GM18867 (cell line): ENCODE data around the gene KRTAP10-6.
"Not testable (repeated sequence)": the region's sequence is repeated elsewhere in the genome, so short reads cannot be mapped to it uniquely, and the experiment has no call there.

ENCODE experiments used
- ATAC-seq: cut with Tn5 transposase; IDR thresholded peaks from one replicate; pipeline ENCODE4 v1.9.1; 2021; ENCODE audit warnings: mild to moderate bottlenecking, moderate library complexity; ENCODE audit not compliant: unreplicated experiment

The KRTAP10-6 gene

DNA sequence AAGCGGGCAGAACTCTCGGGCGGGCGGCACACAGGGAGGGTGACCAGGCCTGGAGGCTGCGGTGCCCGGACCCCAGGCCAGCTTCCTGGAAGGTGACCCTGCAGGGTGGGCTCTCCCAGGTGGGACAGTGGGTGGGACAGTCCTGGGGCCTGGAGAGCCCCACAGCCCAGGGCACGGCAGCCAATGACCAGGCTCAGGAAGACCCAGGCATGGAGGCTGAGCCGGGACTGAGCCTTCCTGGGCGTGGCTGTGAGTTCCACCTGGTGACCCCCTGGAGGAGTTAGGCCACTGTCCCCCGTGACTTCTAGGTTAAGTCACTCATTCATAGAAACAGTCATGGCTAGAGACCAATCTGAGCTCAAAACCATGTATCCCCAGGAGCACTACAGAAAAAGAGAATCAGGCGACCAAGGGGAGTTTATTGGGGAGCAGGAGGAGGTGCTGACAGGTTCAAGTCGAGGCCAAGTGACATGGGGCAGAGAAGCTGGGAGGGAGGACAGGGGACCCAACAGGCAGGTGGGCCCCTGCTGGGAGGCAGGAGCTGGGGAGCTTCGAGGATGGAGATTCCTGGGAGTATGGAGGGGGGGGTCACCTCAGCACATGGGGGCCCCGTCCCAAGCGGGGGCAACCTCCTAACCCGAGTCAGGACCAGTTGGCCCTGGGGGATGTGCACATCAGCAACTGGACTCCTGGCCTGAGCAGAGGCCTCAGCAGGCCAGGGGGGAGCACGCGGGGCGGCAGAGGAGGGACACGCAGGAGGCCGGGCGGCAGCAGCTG is 13.1 kb downstream of the KRTAP10-6 start:
- ATAC-seq, result no peak

DNA sequence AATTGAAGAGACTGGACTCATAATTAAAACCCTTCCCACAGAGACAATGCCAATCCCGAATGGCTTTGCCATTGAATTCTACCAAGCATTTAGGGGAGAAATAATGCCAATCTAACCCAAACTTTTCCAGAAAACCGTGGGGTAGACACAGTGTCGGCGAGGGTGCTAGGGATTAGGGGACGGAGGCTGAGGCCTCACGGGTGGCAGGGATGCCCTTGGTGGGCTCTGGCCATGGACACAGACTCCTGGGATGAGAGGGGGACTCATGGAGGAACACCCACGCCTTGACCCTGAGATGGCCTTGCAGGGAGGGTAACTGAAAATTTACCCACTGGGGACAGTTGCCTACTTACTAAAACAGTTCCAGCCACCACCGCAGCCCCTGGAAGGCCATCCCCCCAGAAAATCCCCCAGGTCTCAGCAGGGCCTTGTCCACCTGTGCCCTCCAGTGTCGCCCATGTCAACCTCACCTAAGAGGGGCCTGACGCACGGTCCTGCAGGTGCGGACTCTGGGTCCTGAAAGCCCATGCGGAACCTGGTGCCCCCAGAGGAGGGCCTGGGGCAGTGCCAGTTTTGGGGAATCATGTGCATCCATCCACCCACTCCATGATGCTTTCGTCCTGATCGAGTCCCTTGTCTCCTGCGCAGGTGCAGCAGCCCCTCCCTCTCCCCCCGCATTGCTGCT is 13.8 kb downstream of the KRTAP10-6 start:
- no peak for ATAC-seq

DNA sequence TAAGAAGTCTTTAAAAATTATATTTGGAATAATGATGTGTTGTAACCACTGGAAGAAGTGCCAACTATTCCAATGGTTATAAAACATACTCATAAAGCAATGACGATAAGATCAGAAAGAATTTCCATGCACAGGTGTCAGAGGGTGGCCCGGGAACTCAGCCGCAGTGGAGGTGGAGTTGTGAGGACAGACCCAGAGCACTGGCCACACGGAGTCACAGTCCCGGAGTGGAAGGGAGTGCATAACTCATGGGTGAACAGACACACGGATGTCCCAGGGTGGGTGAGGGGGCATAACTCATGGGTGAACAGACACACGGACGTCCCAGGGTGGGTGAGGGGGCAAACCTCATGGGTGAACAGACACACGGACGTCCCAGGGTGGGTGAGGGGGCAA is 16.3 kb downstream of the KRTAP10-6 start:
- no peak for ATAC-seq

DNA sequence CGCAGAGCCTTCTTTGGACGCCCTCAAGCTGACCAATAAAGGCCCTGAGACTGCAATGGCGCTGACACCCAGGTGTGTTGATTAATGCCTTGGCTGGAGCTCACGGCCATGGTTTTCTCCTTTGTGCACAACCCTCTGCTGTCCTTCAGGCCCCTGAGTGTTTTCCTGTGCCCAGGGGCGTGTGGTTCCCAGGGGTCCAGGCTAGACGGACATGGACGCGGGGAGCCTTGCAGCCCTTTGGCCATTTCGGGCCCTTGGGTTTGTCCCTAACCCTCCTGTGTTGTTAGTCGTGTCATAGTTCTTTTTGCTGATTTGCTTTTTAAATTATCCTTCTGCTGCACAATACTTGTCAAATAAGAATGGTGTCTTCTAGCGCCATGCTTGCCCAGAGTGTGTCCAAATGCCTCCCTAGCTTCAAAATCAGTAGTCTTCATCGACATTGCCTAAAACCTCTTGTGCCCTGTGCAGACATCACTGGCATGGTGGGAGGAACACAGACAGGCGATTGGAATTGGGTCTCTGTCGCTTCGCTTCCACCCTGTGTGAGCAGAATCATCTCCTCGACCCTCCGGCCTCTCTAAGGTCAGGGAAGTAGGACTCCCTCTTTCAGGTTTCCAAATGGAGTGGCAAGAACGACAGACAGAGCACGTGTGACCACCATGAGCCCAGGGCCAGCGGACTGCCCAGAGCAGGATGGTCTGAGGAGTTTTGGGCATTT is 16.8 kb downstream of the KRTAP10-6 start:
- no peak for ATAC-seq

DNA sequence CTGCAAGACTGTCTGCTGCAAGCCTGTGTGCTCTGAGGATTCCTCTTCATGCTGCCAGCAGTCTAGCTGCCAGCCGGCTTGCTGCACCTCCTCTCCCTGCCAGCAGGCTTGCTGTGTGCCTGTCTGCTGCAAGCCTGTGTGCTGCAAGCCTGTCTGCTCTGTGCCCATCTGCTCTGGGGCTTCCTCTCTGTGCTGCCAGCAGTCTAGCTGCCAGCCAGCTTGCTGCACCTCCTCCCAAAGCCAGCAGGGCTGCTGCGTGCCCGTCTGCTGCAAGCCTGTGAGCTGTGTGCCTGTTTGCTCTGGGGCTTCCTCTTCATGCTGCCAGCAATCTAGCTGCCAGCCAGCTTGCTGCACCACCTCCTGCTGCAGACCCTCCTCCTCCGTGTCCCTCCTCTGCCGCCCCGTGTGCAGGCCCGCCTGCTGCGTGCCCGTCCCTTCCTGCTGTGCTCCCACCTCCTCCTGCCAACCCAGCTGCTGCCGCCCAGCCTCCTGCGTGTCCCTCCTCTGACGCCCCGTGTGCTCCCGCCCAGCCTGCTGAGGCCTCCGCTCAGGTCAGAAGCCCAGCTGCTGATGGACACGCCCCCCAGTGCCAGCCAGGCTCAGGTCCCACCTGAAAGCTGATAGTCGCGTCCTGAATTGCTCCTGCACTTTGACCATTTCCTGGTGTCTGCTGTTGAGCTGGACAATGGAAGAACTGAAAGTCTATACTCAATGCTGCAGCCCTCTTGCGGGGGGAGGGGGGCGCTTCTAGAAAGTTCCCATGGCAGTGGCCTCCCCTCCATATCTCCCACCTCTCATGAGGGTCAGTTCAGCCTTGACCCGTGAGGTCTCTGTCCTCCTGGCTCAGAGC is 17.6 kb downstream of the KRTAP10-6 start:
- ATAC-seq, result no peak

DNA sequence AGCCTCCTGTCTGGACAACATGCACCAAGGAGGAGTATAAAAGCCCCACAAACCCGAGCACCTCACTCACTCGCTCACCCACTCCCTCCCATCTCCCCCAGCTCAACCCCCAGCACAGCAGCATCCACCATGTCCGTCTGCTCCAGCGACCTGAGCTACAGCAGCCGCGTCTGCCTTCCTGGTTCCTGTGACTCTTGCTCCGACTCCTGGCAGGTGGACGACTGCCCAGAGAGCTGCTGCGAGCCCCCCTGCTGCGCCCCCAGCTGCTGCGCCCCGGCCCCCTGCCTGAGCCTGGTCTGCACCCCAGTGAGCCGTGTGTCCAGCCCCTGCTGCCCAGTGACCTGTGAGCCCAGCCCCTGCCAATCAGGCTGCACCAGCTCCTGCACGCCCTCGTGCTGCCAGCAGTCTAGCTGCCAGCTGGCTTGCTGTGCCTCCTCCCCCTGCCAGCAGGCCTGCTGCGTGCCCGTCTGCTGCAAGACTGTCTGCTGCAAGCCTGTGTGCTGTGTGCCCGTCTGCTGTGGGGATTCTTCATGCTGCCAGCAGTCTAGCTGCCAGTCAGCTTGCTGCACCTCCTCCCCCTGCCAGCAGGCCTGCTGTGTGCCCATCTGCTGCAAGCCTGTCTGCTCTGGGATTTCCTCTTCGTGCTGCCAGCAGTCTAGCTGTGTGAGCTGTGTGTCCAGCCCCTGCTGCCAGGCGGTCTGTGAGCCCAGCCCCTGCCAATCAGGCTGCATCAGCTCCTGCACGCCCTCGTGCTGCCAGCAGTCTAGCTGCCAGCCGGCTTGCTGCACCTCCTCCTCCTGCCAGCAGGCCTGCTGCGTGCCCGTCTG is 18.5 kb downstream of the KRTAP10-6 start, which contains the start of gene KRTAP10-4:
KRTAP10-4 (plus strand) TSS at position 100 of the 827 bp plus-strand sequence; CDS start at position 130, 30 bp downstream.
- ATAC-seq, result not testable (repeated sequence)

DNA sequence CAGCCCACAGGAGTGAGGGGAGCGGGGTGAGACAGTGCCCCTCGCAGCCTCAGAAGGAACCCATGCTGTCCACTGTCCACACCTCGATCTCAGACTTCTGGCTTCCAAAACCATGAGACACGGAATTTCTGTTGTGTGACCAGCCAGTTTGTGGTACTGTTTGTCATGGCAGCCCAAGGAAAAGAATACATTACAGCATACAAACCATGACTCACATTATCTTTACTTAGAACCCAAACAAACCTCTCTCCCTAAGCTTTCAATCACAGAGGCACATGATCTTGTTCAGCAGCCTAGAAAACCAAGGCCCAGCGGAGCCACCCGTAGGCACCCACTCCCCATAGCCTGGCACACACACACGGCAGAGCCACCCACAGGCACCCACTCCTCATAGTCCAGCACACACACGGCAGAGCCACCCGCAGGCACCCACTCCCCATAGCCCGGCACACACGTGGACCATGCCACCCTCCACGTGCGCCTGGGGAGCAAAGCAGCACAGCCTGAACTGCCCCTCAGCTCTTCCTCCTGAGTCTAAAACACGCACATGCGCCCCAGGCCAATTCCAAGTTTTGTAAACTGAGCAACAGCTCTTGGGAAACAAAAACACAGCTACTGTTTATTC is 19.2 kb downstream of the KRTAP10-6 start:
- no peak for ATAC-seq

DNA sequence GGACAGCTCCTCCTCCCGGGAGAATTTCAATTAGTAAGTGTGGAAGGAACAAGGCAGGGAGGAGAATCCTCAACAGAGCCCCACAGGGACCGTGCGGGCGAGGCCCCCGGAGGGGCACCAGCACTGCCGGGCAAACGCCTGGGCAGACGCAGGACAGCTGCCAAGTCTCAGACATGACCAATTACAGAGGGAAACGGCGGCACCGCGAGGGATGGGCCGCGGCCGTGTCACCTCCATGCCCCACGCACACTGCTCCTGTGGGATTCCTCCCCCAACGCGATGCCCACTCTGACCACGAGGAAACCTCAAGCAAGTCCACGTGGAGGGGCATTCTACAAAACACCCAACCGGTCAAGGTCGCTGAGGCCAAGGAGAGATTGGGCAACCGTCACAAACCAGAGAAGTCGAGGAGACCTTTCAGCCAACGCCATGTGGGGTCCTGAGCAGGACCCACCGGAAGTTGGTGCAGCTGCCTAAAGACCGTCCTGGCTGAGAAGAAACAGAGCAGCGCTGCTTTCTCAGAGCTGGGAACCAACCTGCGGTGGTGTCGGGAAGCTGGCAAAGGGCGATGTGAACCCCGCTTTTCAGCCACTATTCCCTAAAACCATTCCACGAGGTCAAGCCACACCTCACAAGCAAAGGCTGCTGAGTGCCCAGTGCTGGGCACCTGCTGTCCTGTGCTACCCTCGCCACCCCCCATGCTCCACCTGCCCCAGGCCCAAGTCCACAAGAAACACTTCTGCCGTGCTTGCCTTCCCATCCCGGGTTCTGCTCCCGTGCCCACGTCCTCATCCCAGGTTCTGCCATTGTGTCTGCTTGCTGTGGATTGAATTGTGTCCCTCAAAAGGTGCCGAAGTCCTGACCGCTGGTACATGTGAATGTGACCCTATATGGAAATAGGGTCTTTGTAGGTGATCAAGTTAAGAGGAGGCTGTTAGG is 20.2 kb downstream of the KRTAP10-6 start:
- ATAC-seq, result no peak

DNA sequence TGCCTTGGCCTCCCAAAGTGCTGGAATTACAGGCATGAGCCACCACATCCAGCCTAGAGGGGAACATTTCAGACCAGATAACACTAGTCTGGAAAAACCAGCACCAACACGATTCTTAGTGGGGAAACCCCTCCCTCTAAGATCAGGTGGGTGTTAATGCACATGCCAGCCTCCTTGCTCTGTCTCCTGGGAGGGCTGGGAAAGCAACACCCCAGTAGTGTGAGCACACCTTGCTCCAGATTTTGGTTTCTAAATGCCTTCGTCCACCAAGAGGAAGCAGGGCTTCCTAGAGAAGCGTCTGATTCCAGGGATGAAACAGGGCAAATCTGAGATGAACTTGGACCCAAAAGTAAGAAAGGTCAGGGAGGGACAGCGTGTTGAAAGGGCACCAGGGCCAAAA is 21.0 kb downstream of the KRTAP10-6 start:
- ATAC-seq, result no peak

DNA sequence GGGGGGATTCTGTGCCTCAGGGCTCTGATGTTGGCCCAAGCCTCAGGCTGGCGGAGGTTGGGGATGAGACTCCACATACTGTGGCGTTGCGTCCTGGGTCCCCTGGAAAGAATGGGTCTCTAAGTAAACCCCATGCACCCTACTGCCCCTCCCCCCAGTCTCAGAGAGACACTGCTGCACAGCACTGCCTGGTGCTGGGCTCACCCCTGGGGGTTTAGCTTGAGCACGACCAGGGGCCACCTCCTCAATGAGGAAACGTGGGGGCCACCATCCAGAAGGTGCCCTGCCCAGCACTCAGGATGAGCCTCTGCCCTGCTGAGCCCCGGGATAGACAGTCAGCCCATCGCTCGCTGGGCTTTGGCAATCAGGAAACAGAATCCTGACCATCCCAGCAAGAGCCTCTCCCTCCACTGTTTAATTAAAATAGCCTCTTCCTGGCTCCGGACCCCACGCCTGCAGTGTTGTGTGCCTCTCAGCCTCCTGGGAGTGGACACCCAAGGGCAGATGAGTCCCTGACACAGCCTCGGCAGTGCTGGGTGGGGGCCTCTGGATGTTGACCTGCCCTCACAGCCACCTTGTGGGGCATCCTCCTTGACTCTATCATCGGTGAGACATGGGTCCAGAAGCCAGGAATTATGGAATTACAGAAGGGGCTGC is 22.3 kb downstream of the KRTAP10-6 start:
- no peak for ATAC-seq

DNA sequence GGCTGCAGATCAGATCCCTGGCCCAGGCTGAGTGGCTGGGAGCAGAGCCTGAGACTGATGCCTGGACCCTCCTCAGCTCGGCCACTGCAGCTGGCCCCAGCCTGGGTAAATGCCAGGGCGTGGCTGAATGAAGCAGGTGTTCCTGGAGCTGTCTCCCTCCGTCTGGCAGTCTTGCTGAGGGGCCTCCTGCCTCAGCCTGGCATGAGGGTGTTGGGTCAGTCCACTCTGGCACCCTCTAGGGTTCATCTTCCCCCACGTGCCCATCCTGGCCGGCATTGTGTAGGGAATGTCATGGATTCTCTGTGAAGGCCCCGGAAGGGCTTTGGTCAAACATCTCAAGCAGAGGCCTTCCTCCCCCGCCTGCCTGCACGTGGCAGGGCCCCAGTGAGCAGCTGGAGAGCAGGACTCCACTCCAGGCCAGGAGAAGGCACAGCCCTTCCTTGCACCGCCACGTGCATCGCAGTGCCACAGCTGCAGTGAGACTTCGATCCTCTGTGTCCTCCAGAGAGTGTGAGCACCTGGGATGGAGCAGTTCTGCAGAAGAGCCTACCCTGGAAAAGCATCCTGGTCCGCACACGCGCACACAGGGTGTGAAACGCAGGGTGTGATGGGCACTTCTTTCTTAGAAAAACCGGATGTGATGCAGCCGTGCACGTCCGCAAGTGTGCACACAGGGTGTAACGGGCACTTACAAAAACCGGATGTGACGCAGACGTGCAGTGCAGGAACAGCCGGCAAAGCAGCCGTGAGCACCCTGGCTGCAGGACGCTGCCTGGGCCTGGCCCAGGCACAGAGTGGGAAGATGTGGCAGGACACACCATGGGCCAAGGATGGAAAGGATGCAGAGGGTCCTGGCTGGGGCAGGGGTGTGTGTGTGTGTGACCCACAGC is 23.4 kb downstream of the KRTAP10-6 start:
- no peak for ATAC-seq

DNA sequence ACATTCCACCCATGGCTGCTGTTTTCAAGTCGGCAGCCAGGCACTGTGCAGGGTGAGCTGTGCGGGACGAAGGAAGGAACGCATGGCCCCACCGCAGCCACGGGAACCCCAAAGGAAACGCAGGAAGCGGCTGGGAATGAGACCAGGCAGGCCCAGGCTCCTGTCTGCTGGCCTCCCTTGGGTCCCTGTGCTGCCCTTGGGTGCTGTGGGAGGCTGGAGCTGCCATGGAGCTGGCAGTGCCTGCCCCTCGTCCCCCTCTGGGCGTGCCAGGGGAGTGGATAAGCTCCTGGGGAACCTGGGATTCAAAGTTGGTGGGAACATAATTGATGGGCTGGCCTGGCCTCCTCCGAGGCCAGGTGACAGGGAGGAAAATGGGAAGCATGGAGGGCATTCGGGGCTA is 24.0 kb downstream of the KRTAP10-6 start:
- ATAC-seq, result no peak

DNA sequence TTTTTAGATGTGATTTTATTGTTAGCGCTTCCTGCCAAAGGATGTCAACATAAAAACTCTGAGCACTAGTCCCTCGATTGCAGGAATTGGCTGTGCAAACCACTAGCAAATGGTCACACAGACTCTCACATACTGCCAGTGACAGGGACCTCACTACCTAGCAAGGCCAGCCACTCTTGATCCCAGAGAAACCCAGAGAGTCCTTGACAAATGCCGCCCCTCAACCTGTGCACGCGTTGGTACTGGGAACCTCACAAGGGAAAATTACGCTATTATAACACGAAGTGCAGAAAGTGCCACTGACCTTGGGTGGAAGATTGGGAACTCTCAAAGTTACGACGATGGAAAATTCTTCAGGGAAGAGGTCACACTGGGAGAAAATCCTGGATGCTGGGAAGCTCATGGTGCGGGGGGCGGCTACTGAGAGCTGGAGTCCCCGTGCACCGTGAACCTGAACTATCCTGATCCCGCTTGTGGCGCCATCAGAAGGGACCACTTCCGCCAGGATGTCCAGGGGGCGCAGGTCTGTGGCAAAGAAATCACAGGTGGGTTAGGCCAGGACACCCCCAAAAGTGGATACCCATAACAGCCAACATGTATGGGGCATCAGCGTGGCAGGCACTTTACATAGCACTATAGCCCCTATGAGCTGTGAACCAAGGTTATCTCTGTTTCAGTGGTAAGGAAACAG is 24.7 kb downstream of the KRTAP10-6 start:
- no peak for ATAC-seq

DNA sequence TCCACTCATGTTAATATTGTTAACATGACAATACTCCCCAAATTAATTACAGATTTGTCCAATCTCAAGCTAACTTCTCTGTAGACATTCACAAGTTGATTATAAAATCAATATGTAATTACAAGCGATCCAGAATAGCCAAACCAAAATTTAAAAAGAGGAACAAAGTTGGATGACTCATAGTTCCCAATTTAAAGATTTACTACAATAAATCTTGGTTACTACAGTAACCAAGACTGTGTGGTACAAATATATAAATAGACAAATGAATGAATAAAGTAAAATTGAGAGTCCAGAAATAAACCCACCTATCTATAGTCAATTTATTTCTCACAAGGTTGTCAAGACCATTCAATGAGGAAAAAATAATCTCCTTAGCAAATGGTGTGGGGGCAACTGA is 25.9 kb downstream of the KRTAP10-6 start:
- ATAC-seq, result no peak

DNA sequence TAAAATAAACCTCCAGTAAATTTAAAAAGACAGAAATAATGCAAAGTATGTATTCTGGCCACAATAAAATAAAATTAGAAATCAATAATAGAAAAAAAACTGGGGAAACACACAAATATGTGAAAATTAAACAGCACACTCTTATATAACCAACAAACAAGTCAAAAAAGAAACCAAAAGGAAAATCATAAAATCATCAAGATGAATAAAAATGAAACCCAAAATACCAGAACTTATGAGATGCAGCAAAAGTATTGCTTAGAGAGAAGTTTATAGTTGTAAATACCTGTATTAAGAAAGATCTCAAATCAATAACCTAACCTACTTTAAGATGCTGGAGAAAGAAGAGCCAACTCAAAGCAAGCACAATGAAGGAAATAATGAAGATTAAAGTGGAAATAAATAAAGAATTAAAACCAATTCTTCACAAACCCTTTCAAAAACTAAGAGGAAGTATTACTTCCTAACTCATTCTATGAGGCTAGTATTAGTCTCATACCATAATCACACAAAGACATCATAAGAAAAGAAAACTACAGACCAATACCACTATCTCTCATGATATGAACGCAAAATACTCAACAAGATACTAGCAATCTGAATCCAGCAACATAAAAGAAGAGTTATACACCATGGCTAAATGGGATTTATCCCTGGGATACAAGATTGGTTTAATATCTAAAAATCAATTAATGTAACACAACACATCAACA is 27.3 kb downstream of the KRTAP10-6 start:
- ATAC-seq, result no peak

DNA sequence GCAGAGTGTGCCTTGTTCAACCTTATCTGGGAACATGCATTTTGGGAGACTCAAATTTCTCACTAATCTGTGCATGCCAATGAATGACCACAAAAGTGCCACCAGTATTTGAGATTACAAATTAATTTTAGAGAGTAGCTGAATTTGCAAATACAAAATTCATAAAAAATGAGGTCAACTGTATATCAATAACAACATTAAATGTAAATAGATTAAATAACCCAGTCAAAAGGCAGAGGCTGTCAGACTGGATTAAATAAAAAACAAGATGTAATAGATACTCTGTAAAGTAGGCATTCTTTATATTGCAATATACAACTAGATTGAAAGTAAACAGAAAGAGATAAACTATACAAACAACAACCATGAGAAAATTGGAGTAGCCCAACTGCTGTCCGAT is 28.2 kb downstream of the KRTAP10-6 start:
- no peak for ATAC-seq
